ACC112 (cell line): ENCODE results near the gene FMNL2.

Source experiments
- H2AFZ ChIP-seq: fragments of 200-600 bp; sonication (generic); one replicate; pipeline ENCODE4 v1.6.0; 2017; ENCODE audit warnings: antibody characterized with exemption, low read length; ENCODE audit not compliant: unreplicated experiment
- H3K27ac ChIP-seq: fragments of 200-600 bp; sonication (generic); 2 replicates; pipeline ENCODE4 v1.5.1; 2014; ENCODE audit warnings: low read depth, mild to moderate bottlenecking, antibody characterized with exemption, low read length, moderate library complexity
- H3K27me3 ChIP-seq: fragments of 200-600 bp; sonication (generic); 2 replicates; pipeline ENCODE4 v1.6.1; 2014; ENCODE audit warnings: mild to moderate bottlenecking, antibody characterized with exemption, low read length, moderate library complexity, mixed read lengths; ENCODE audit not compliant: insufficient read depth
- H3K36me3 ChIP-seq: fragments of 200-600 bp; sonication (generic); 2 replicates; pipeline ENCODE4 v1.6.1; 2016; ENCODE audit warnings: mild to moderate bottlenecking, antibody characterized with exemption, low read length, moderate library complexity, mixed read lengths; ENCODE audit not compliant: insufficient read depth
- H3K4me1 ChIP-seq: fragments of 200-600 bp; sonication (generic); one replicate; pipeline ENCODE4 v1.6.1; 2016; ENCODE audit warnings: low read length, mixed read lengths; ENCODE audit not compliant: insufficient read depth, unreplicated experiment, control insufficient read depth
- H3K4me3 ChIP-seq: fragments of 200-600 bp; sonication (generic); 2 replicates; pipeline ENCODE4 v1.5.1; 2014; ENCODE audit warnings: mild to moderate bottlenecking, low read depth, low read length
- H3K79me2 ChIP-seq: fragments of 200-600 bp; sonication (generic); one replicate; pipeline ENCODE4 v1.6.0; 2016; ENCODE audit warnings: low read length; ENCODE audit not compliant: control insufficient read depth, unreplicated experiment, insufficient read depth

The FMNL2 gene

GRCh38 chr2:152644189-152644873 is 309.4 kb downstream of the FMNL2 start:
- Histone ChIP-seq H3K4me3 (no peak overlapping the region), H3K27ac (no peak overlapping the region), H3K79me2 (no peaks in the 10 kb centered on the region), H2AFZ (no peak overlapping the region), H3K4me1 (peaks cover 21% of the 10 kb centered on the region), H3K27me3 (no peaks in the 10 kb centered on the region), H3K36me3 (peaks cover 11% of the 10 kb centered on the region; the same call in 1 of the 2 replicates)

- no peaks in the 10 kb centered on the region for H3K79me2 ChIP-seq
- H2AFZ ChIP-seq = no peak overlapping the region
- H3K27ac ChIP-seq = no peak overlapping the region
- no peak overlapping the region for H3K4me3 ChIP-seq
- H3K36me3 ChIP-seq = peaks cover 8% of the 10 kb centered on the region; the same call in 1 of the 2 replicates
- no peaks in the 10 kb centered on the region for H3K27me3 ChIP-seq
- H3K4me1 ChIP-seq = peaks cover 21% of the 10 kb centered on the region
These were observed 311.3 kb downstream of the FMNL2 start for GRCh38 chr2:152646264-152646663.

GRCh38 chr2:152646775-152647174 is 311.8 kb downstream of the FMNL2 start:
- Histone ChIP-seq H3K79me2 (no peaks in the 10 kb centered on the region), H3K4me3 (no peak overlapping the region), H3K27me3 (no peaks in the 10 kb centered on the region), H3K4me1 (peaks cover 21% of the 10 kb centered on the region), H3K36me3 (peaks cover 5% of the 10 kb centered on the region; the same call in 1 of the 2 replicates), H2AFZ (no peak overlapping the region), H3K27ac (peak overlapping the region; percentile 29)

GRCh38 chr2:152647552-152647951 is 312.6 kb downstream of the FMNL2 start:
- Histone ChIP-seq H3K27ac (peak overlapping the region; percentile 29), H3K4me3 (no peak overlapping the region), H2AFZ (no peak overlapping the region), H3K4me1 (peaks cover 21% of the 10 kb centered on the region), H3K36me3 (peaks cover 5% of the 10 kb centered on the region; the same call in 1 of the 2 replicates), H3K27me3 (no peaks in the 10 kb centered on the region), H3K79me2 (no peaks in the 10 kb centered on the region)

- H2AFZ ChIP-seq = no peak overlapping the region
- H3K79me2 ChIP-seq = no peaks in the 10 kb centered on the region
- H3K4me3 ChIP-seq = no peak overlapping the region
- peaks cover 7% of the 10 kb centered on the region; the same call in 1 of the 2 replicates for H3K36me3 ChIP-seq
- H3K27ac ChIP-seq = 0 out of 2 replicates have a peak overlapping the region, but pooled peaks have one; percentile 10
- H3K4me1 ChIP-seq = peaks cover 21% of the 10 kb centered on the region
- H3K27me3 ChIP-seq = no peaks in the 10 kb centered on the region
These were observed 313.4 kb downstream of the FMNL2 start for GRCh38 chr2:152648336-152648735.

GRCh38 chr2:152649997-152650396 is 315.0 kb downstream of the FMNL2 start:
- Histone ChIP-seq H3K79me2 (no peaks in the 10 kb centered on the region), H3K4me1 (peaks cover 21% of the 10 kb centered on the region), H3K36me3 (peaks cover 14% of the 10 kb centered on the region), H3K27me3 (no peaks in the 10 kb centered on the region), H2AFZ (no peak overlapping the region), H3K4me3 (no peak overlapping the region), H3K27ac (no peak overlapping the region)

- no peak overlapping the region for H3K27ac ChIP-seq
- no peaks in the 10 kb centered on the region for H3K79me2 ChIP-seq
- H2AFZ ChIP-seq = no peak overlapping the region
- H3K27me3 ChIP-seq = no peaks in the 10 kb centered on the region
- H3K4me1 ChIP-seq = peaks cover 21% of the 10 kb centered on the region
- no peak overlapping the region for H3K4me3 ChIP-seq
- H3K36me3 ChIP-seq = peaks cover 17% of the 10 kb centered on the region
These were observed 315.9 kb downstream of the FMNL2 start for GRCh38 chr2:152650768-152651371.

GRCh38 chr2:152651834-152652233 is 316.9 kb downstream of the FMNL2 start:
- H2AFZ ChIP-seq = no peak overlapping the region
- H3K4me1 ChIP-seq = peaks cover 15% of the 10 kb centered on the region
- H3K79me2 ChIP-seq = no peaks in the 10 kb centered on the region
- H3K27me3 ChIP-seq = no peaks in the 10 kb centered on the region
- peaks cover 20% of the 10 kb centered on the region for H3K36me3 ChIP-seq
- H3K27ac ChIP-seq = no peak overlapping the region
- H3K4me3 ChIP-seq = no peak overlapping the region

GRCh38 chr2:152655880-152656279 is 320.9 kb downstream of the FMNL2 start:
- H3K27ac ChIP-seq = no peak overlapping the region
- no peaks in the 10 kb centered on the region for H3K27me3 ChIP-seq
- H3K4me3 ChIP-seq = no peak overlapping the region
- peaks cover 43% of the 10 kb centered on the region for H3K36me3 ChIP-seq
- no peak overlapping the region for H2AFZ ChIP-seq
- H3K79me2 ChIP-seq = no peaks in the 10 kb centered on the region
- no peaks in the 10 kb centered on the region for H3K4me1 ChIP-seq

- H3K4me3 ChIP-seq = no peak overlapping the region
- H3K27ac ChIP-seq = no peak overlapping the region
- H2AFZ ChIP-seq = no peak overlapping the region
- no peaks in the 10 kb centered on the region for H3K27me3 ChIP-seq
- no peaks in the 10 kb centered on the region for H3K79me2 ChIP-seq
- peaks cover 44% of the 10 kb centered on the region for H3K36me3 ChIP-seq
- H3K4me1 ChIP-seq = no peaks in the 10 kb centered on the region
These were observed 322.1 kb downstream of the FMNL2 start for GRCh38 chr2:152657043-152657442.

GRCh38 chr2:152658221-152658620 is 323.2 kb downstream of the FMNL2 start:
- no peaks in the 10 kb centered on the region for H3K4me1 ChIP-seq
- H3K36me3 ChIP-seq = peaks cover 46% of the 10 kb centered on the region
- H2AFZ ChIP-seq = no peak overlapping the region
- no peaks in the 10 kb centered on the region for H3K27me3 ChIP-seq
- H3K79me2 ChIP-seq = no peaks in the 10 kb centered on the region
- no peak overlapping the region for H3K27ac ChIP-seq
- H3K4me3 ChIP-seq = no peak overlapping the region
